ENCODE measurements around the gene PLK3.

Gene PLK3

GRCh38 chr1:44849575-44850132 lies 49.5 kb downstream of the PLK3 start:
- no peak for TF ChIP-seq CTCF (IDR thresholded peaks at IDR 0.05; ENCODE audit: control insufficient read depth, insufficient read depth, low read depth, low read length, missing control alignments)
- no peak overlapping the region for H3K4me3 ChIP-seq (ENCODE audit: control insufficient read depth, low read depth, low read length)
- DNase-seq (ENCODE audit: low read depth) = no peak

- no peak overlapping the region for H3K4me3 ChIP-seq (ENCODE audit: control insufficient read depth, low read depth, low read length)
- no peak for TF ChIP-seq CTCF (IDR thresholded peaks at IDR 0.05; ENCODE audit: control insufficient read depth, insufficient read depth, low read depth, low read length, missing control alignments)
- no peak for DNase-seq (ENCODE audit: low read depth)
These were observed 51.1 kb downstream of the PLK3 start for GRCh38 chr1:44851308-44851707.

- no peak overlapping the region for H3K4me3 ChIP-seq (ENCODE audit: control insufficient read depth, low read depth, low read length)
- no peak for TF ChIP-seq CTCF (IDR thresholded peaks at IDR 0.05; ENCODE audit: control insufficient read depth, insufficient read depth, low read depth, low read length, missing control alignments)
- no peak for DNase-seq (ENCODE audit: low read depth)
These were observed 53.0 kb downstream of the PLK3 start for GRCh38 chr1:44853201-44853600.

- no peak for TF ChIP-seq CTCF (IDR thresholded peaks at IDR 0.05; ENCODE audit: control insufficient read depth, insufficient read depth, low read depth, low read length, missing control alignments)
- DNase-seq (ENCODE audit: low read depth) = no peak
- no peak overlapping the region for H3K4me3 ChIP-seq (ENCODE audit: control insufficient read depth, low read depth, low read length)
These were observed 54.8 kb downstream of the PLK3 start for GRCh38 chr1:44854970-44855369.

All from AG09309 (cell line).